SK-MEL-5 (cell line): Measurements from ENCODE around the gene NDE1. TPM values are rescaled to one million over a fixed set of nuclear protein-coding genes. Genes with fewer than 3 reads are reported as not detected.
A peak's percentile ranks its signal among the peaks of the same experiment; 100 is the strongest.
"Not testable (repeated sequence)": the region's sequence is repeated elsewhere in the genome, so short reads cannot be mapped to it uniquely, and the experiment has no call there.

Experiments
- DNase-seq: peaks from one replicate; pipeline ENCODE4 v3.0.0-alpha.2; 2016; ENCODE audit warnings: low read depth, low spot score
- in situ Hi-C: cut with HindIII; loops from 2 replicates; pipeline ENCODE4 v1.10.0; 2016; ENCODE audit warnings: low sequenced_read_pairs, high pct_unique_total_duplicates, low pct_unique_long_range_greater_than_20kb
- total RNA-seq: library from RNA; depleted of rRNA; stranded (reverse); fragments of >200 nt; shearing (Covaris generic); gene quantifications from 2 replicates; pipeline ENCODE4 v1.2.3, GENCODE V29; 2014

The NDE1 gene
- total RNA-seq, 1 experiment from 2014 or later: 23.5 TPM

DNA sequence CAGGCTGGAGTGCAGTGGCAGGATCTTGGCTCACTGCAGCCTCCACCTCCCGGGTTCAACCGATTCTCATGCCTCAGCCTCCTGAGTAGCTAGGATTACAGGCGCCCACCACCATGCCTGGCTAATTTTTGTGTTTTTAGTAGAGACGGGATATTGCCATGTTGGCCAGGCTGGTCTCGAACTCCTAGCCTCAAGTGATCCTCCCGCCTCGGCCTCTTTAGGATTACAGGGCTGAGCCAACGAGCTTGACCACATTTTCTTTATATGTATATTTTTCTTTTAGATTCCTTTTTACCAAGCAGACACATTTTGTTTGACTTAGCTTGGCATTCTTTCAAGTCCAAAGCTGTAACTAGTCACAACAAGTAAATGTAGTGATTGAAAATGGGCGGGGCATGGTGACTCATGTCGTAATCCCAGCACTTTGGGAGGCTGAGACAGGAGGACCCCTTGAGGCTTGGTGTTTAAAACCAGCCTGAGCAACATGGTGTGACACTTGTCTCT, 5.0 kb upstream of the NDE1 start:
- peak; percentile 26 for DNase-seq
- in situ Hi-C loops: not testable (repeated sequence)

DNA sequence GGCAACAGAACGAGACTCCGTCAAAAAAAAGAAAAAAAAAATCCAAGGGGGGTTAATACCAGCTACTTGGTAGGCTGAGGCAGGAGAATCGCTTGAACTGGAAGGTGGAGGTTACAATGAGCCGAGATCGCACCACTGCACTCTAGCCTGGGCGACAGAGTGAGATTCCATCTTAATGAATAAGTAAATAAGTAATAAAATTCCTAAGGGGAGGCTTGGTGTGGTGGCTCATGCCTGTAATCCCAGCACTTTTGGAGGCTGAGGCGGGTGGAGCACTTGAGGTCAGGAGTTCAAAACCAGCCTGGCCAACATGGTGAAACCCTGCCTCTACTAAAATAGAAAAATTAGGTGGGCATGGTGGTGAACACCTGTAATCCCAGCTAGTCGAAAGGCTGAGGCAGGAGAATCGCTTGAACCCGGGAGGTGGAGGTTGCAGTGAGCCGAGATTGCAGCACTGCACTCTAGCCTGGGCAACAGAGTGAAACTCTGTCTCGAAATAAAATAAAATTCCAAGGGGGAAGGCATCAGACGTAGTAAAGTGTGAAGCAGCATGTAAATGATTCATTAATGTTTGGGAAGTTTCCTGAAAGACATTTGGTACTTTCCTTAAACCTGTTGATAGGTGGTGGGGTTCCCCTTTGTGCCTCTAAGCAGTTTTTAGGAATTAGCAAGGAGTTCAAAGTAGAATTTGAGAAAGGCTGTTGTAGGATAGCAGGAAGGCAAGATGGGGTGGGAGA, 3.3 kb upstream of the NDE1 start:
- in situ Hi-C loops, DNase-seq: not testable (repeated sequence)

- in situ Hi-C loops: no loop called here
Observed at GRCh38 chr16:15647294-15648014, 2.6 kb upstream of the NDE1 start.

DNA sequence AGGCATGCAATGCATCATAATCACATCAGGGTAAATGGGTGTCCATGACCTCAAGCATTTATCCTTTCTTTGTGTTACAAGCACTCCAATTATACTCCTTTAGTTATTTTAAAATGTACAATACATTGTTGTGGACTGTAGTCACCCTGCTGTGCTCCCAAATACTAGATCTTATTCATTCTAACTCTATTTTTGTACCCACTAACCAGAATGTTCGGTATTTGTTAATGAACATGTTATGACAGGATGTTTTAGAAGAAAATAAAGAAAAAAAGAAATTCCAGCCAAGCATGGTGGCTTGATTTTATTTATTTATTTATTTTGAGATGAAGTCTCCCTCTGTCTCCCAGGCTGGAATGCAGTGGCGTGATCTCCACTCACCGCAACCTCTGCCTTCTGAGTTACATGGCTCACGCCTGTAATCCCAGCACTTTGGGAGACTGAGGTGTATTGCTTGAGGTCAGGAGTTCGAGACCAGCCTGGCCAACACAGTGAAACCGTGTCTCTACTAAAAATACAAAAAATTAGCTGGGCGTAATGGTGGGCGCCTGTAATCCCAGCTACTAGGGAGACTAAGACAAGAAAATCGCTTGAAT, 1.8 kb upstream of the NDE1 start:
- in situ Hi-C loops: no loop called here
- no peak for DNase-seq

More at GRCh38 chr16:15647294-15648014, 2.6 kb upstream of the NDE1 start:
- no peak for DNase-seq

DNA sequence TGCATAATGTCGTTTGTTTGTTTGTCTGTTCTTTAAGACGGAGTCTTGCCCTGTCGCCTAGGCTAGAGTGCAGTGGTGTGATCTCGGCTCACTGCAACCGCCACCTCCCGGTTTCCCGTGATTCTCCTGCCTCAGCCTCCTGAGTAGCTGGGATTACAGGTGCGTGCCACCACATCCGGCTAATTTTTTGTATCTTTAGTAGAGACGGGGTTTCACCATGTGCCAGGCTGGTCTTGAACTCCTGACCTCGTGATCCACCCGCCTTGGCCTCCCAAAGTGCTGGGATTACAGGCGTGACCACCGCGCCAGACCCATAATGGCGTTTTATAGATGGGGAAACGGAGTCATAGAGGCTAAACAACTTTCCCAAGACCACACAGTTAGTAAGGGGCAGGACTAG, 734 bp upstream of the NDE1 start:
- DNase-seq, in situ Hi-C loops: not testable (repeated sequence)

DNA sequence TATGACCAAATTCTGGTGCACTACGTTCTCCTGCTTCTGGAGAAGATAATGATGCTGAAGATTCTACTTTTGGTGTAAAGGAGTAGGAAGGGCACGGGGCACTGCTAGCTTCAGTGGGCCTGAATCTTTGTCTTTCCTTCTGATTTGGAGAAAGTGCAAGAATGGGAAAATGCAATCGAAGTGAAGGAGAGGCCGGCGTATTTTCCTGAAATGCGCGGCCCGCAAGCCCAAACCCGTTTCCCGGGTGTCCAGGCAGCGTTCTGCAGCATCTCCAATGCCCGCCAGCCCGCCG, 372 bp upstream of the NDE1 start:
- DNase-seq: no peak
- in situ Hi-C loops: no loop called here

DNA sequence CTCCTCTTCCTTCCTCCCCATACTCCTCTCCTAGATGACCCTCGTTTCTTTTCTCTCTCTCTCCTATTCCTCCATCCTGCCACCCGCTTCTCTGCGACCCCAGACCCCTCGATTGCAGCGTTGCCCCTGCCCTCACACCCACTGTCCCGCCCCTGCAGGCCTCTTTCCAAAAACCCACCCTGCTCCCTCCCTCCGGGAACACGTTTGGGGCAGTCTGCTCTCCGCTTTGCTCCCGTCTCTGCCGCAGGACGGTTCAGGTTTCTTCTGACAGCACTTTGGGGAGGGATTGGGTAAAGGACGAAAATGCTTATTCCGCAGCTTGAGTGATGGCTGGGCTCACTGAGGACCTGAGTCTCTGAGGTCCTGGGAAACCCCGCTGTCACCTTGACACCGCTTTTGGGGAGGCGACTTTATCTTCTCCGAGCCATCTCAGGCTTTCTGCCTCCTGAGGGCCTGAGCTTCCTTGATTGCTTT, 690 bp downstream of the NDE1 start:
- DNase-seq: no peak
- in situ Hi-C loops: no loop called here

GRCh38 chr16:15652293-15653001, 2.4 kb downstream of the NDE1 start:
- DNase-seq: no peak
- in situ Hi-C loops: no loop called here

DNA sequence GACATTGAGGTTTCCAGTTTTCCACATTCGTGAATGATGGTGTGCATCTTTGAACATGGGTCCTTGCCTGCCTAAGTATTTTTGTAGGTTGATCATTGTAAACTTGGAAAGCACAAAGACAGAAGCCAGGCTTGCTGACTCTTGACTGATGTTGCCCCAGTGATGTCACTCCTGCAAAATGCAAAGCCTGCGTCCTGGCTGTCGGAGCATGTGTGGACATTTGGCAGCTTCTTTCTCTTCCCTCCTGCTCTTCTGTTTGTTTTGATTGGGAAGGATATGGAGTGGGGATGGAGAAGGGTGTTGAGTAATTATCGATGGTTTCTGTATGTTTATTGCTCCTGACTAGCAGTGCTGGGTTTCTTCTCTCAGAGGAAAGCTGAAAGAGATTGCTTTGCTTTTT, 3.2 kb downstream of the NDE1 start:
- no peak for DNase-seq
- in situ Hi-C loops: no loop called here

- DNase-seq: no peak
- in situ Hi-C loops: no loop called here
Observed at GRCh38 chr16:15654591-15654990, 4.5 kb downstream of the NDE1 start.

- in situ Hi-C loops, DNase-seq: not testable (repeated sequence)
Observed at GRCh38 chr16:15655561-15655960, 5.5 kb downstream of the NDE1 start.

DNA sequence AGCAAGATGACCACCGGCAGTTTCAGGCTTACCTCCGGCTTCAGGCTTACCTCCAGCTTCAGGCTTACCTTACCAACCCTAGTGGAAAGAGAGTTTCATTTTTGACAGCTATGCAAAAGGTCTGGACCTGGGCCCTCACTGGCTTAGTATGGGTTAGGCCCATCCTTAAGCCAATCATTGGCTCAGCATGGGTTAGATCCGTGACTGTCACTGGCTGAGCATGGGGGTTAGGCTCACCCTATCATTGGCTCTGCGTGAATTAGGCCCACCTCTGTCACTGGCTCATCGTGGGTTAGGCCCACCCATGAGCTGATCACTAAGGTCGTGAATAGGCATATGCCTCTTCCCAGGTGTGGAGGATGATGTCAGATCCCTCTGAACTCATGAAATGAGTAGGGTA, 8.1 kb downstream of the NDE1 start:
- DNase-seq: no peak
- in situ Hi-C loops: no loop called here

GRCh38 chr16:15658556-15658955, 8.5 kb downstream of the NDE1 start:
- no peak for DNase-seq
- in situ Hi-C loops: no loop called here

DNA sequence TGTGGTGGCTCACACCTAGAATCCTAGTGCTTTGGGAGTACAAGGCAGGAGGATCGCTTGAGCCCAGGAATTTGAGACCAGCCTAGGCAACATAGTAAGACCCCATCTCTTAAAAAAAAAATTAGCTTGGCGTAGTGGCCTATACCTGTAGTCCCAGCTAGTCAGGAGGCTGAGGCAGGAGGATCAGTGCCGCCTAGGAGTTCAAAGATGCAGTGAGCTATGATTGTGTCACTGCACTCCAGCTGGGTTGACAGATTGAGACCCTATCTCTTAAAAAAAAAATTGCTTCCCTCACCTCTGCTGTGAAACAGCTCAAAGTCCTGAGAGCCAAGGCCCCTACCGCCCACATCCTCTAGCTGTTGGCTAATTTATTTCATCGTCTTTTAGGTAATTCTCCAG, 10.2 kb downstream of the NDE1 start:
- in situ Hi-C loops: no loop called here
- no peak for DNase-seq

DNA sequence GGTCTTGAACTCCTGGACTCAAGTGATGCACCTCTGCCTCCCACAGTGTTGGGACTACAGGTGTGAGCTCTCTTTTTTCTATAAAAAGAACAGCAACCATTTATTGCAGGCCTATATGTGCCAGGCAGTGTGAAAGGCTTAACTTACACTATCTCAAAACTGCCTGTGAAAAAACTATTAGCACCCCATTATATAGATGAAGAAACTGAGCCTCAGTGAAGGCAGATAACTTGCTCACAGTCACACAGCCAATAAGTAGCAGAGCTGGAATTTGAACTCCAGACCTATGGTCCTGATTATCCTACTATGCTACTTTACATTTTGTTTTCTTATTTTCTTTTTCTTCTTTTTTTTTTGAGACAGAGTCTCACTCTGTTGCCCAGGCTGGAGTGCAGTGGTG, 15.1 kb downstream of the NDE1 start:
- in situ Hi-C loops: no loop called here
- no peak for DNase-seq

GRCh38 chr16:15667091-15667742, 17.2 kb downstream of the NDE1 start:
- in situ Hi-C loops: no loop called here
- DNase-seq: no peak

- no peak for DNase-seq
- in situ Hi-C loops: no loop called here
Observed at GRCh38 chr16:15671530-15672117, 21.6 kb downstream of the NDE1 start.
